D341Med (cell line): ENCODE data around the gene SLC18A3.

Experiments
- DNase-seq: peaks from one replicate; pipeline ENCODE4 v3.0.0; 2012; ENCODE audit warnings: low spot score

Gene SLC18A3

GRCh38 chr10:49596493-49596809 lies 13.7 kb upstream of the SLC18A3 start:
- DNase-seq = no peak

GRCh38 chr10:49596836-49597235 lies 13.3 kb upstream of the SLC18A3 start:
- DNase-seq = no peak

DNA sequence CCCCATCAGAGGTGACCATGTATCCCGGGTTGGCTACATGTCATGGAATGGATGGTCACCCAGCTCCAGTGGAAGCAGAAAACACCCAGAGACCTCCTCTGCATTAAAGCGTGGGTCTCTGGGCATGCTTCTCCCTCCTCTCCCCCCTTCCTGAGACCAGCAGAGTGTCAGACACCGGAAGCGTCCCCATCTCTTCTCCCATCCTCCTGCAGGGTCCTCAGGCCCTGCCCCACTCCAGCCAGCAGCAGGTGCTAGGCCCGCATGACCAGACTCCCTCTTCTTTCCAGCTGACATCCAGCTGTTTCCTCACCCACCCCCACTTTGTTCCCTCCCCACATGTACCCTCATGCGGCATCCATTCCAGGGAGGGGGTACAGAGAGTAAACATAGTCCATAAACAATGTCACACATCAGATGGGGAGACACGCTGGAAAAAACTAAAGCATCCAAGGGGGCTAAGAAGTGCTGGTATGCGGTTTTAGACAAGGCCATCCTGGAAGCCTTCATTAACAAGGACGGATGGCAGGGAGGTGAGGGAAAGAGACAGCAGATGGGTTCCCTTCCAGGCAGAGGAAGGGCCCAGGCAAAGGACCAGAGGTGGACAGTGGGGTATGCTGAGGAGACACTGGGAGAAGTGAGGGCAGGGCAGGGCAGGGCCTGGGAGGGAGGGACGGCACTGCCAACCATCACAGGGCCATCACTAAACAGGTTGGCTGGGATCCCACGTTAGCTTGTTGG lies 12.5 kb upstream of the SLC18A3 start:
- DNase-seq = no peak

GRCh38 chr10:49598164-49598856 lies 11.8 kb upstream of the SLC18A3 start:
- DNase-seq = no peak

GRCh38 chr10:49598986-49599385 lies 11.1 kb upstream of the SLC18A3 start:
- no peak for DNase-seq

DNA sequence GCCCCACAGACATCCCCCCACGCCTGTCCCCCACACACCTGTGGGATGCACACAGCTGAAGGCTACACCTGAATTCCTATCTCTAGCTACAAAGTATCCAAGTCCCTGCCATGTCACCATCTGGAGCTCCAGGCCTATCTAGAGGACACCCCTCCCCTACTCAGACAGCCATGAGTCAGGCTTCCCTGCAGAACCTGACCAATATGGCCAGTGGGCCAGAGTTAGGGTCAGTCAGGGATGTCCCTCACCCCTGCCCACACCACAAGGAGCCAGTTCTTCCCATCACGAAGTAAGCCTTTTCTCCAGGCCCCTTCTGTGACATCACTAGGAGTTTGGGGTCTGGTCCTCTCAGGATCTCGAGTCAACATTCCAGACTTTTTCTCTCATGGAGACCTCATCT lies 10.6 kb upstream of the SLC18A3 start:
- DNase-seq = no peak

- DNase-seq = no peak
Observed at GRCh38 chr10:49600046-49600445, 10.1 kb upstream of the SLC18A3 start.

DNA sequence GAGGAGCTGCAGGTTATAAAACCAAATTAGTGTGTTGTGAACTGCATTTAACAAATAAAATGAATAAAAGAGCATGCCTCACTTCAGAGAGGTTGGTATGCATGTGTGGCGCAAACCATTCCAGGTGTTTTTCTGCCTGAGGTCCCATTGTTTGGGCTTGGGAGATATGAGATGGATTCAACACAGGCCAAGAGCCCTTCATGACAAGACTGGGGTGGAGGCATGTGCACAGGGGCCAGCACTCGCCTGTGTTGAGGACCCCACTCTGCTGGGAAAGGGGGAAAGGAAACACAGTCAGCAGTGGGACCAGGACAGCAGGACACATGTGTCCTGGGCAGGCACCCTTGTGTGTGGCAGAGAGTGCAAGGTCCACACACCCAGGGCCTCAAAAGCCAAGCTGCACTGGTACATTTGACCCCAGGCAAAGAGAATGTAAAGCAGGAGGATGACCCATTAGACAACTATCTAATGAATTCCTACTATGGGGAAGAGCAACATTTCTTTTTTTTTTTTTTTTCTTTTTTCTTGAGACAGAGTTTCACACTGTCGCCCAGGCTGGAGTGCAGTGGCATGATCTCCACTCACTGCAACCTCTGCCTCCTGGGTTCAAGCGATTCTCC lies 9.2 kb upstream of the SLC18A3 start:
- no peak for DNase-seq

DNA sequence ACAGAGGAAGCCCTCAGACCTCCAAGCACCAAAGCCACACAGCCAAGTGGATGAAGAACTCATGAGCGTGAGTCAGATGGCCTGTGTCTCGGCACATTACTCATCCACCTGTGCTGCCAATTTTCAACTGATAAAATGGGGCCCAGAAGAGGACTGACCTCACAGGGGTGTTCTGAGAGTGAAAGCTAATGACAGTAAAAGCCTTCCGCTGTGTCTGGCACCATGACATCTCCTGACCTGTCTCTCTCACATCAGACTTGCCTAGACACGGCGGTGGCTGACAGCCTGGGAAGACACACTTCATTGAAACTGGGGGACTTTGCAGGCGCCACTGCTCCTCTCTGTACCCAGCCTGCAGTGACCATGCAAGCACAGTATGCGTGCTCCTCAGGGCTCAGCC lies 8.3 kb upstream of the SLC18A3 start:
- no peak for DNase-seq

DNA sequence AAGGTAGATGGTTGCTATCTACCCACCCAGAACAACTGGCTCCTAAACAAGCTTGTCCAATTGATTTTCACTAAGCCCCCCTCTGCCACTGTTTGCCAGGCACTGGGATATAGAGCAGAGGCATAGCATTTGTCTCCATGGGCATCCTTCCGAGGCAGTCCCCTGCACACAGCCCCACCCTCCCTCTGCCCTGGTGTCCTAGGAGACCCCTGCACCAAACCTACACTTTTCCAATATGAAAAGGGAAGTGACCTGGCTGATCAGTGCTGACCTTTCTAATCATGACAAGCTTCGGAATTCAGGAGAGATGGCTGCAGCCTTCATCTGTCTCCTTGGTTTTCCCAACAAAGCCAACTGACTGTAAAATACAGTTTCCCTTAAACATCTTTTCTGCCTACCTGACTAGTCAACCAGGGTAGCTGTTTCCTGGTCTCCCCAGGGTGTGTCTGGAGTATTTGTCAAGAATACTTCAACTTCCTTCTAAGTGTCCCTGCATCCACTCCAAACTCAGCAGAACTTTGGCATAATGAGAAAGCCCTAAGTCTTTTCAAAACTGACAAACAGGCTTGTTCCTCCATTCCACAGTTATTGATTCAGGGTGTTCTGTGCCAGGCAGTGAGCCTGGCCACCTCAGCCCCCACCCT lies 7.6 kb upstream of the SLC18A3 start:
- no peak for DNase-seq

GRCh38 chr10:49605216-49605938 lies 4.7 kb upstream of the SLC18A3 start:
- DNase-seq = peak; percentile 29

- peak; percentile 27 for DNase-seq
Observed at GRCh38 chr10:49605939-49606509, 4.1 kb upstream of the SLC18A3 start.

GRCh38 chr10:49606981-49607535 lies 3.1 kb upstream of the SLC18A3 start:
- DNase-seq = peak; percentile 48

DNA sequence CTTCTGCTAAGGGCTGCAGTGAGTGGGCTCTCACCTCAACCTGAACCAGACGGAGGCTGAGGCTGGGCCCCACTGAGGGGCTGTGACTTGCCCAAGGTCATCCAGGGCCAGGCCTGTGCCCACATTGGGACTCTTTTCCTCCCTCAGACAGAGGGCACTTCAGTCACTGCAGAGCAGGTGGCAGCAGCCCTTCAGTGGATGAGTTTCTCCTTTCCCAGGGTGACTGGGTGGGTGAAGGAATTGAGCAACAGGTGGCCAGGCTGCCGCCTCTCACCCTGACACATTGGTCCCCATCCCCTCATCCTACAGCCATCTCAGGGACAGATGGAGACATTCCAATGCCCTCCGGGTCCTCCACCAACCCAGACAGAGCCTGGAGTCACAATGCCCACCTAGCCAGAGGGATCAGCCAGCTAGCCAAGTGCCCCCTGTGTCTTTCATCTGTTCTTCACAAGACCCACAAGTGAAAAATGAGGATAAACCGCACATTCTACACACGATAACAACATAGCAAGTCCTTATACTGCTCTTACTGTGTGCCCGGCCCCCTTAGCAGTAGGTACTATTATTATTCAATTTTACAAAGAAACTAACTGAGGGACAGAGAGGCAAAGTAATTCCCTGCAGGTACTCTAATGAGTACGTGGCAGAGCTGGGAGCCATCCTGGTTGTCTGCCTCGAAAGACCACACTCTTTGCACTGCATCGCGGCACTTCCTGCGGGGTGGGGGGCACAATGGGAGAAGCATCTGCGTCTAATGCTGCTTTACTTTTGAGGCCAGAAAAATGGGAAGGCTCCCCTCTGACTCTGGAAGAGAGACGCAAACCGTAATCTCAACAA lies 1.7 kb upstream of the SLC18A3 start:
- peak; percentile 61 for DNase-seq

DNA sequence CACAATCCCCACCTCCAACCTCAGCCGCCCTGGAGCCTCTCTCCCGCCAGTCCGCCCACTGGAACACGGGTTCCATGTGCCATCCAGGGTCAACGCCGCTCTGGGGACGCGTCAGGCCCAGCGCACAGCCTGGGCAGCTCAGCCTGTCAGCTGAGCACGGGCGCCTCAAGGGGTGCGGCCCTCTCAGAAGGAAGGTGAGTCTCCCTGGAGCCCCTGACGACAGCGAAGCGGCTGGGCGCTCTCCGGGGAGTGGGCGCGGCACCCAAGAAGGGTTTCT lies 1.2 kb upstream of the SLC18A3 start:
- DNase-seq = peak; percentile 65

DNA sequence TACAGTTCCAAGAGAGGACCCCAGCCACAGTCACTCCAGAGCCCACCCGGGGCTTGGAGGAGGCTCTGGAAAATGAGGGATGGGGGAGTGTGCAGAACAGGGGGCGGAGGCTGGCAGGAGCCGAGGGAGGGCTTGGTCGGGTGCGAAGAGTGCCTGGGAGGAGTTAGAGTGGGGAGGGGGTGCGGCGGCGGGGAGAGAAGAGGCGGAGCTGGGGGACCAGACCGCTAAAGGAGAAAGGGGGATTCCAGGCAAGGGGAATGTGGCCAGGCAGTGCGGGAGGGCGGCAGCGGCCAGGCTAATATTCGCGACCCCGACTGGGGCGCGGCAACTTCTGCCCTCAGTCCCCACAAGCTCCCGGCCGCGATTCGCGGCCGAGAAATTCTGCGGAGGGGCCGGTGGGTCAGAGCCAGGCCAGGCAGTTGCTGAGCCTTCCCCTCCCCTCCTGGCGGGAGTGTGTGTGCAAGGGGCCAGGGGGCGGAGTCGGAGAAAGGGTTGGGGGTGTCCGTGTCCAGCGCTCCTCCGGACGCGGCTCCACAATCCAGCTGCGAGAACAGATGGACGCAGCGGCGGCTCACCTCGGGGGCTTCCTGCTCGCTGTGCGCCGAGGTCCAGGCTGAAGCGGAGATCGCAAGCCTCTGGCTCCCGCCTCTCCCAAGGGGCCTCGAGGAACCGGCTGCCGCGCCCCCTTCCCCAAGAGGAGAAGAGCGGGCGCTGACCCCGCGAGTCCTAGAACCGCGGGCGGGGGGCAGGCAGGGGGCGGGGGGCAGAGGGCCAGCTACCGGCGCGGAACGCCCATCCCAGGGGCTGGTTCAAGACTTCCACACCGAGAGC lies 612 bp upstream of the SLC18A3 start:
- peak; percentile 72 for DNase-seq

DNA sequence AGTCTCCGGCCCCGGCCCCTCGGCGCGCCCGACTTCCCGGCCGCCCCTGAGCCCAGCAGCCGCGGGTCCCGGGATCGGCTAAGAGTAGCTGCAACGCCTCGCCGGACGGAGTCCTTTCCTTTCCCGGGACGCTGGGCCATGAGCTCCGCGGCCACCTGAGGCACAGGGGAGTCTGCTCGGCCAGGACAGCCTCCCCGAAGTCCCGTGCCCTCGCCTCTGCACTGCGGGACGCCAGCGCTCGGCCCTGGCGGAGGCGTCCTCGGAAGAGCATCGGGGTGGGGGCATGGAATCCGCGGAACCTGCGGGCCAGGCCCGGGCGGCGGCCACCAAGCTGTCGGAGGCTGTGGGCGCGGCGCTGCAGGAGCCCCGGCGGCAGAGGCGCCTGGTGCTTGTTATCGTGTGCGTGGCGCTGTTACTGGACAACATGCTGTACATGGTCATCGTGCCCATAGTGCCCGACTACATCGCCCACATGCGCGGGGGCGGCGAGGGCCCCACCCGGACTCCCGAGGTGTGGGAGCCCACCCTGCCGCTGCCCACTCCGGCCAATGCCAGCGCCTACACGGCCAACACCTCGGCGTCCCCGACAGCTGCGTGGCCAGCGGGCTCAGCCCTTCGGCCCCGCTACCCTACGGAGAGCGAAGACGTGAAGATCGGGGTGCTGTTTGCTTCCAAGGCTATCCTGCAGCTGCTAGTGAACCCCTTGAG lies 502 bp downstream of the SLC18A3 start:
- DNase-seq = peak; percentile 73

DNA sequence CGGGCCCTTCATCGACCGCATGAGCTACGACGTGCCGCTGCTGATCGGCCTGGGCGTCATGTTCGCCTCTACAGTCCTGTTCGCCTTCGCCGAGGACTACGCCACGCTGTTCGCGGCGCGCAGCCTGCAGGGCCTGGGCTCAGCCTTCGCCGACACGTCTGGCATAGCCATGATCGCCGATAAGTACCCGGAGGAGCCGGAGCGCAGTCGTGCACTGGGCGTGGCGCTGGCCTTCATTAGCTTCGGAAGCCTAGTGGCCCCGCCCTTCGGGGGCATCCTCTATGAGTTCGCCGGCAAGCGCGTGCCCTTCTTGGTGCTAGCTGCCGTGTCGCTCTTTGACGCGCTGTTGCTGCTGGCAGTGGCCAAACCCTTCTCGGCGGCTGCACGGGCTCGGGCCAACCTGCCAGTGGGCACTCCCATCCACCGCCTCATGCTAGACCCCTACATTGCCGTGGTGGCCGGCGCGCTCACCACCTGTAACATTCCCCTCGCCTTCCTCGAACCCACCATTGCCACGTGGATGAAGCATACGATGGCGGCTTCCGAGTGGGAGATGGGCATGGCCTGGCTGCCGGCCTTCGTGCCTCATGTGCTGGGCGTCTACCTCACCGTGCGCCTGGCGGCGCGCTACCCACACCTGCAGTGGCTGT lies 1.2 kb downstream of the SLC18A3 start:
- peak; percentile 69 for DNase-seq
